GM18907 (cell line): ENCODE data around the gene FKBP9.
"Not testable (repeated sequence)": the region's sequence is repeated elsewhere in the genome, so short reads cannot be mapped to it uniquely, and the experiment has no call there.

Source experiments
- ATAC-seq: cut with Tn5 transposase; IDR thresholded peaks from one replicate; pipeline ENCODE4 v1.9.1; 2021; ENCODE audit warnings: mild to moderate bottlenecking, moderate library complexity; ENCODE audit not compliant: unreplicated experiment

The FKBP9 gene

DNA sequence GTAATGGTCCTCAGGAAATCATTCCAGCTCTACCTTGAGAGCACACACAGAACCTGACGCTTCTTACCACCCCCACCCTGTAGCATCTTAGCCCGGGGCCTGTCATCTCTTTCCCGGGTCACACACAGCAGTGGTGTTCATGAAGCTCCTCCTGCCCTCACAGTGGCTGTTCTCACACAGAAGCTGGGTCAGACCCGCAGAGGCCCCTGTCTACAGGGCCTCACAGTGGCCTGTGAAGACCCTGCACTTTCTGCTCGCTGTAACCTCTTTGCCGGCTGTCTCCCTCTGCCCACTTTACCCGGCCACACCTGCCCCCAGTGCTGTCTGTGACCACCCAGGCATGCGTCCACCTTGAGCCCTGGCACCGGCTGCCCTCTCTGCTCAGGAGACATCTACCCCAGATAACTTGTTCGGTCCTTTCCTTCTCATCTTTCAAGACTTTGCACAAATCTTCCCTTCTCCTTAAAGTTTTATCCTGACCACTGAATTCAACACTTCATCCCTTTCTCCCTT, 46.9 kb downstream of the FKBP9 start:
- ATAC-seq, result not testable (repeated sequence)

DNA sequence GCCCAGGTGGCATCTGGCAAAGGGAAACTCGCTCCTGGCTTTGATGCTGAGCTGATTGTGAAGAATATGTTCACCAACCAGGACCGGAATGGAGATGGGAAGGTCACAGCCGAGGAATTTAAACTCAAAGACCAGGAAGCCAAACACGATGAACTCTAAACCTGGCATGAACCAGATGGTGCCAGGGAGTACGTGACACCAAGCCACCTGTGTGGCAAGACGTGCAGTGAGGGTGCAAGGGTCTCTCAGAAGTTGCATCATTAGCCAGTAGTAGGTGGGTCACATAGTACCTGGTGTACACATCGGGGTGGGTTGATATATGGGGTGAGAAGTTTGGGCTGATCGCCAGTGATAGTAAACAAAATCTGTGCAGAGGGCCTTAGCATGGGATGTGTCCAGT, 48.0 kb downstream of the FKBP9 start:
- not testable (repeated sequence) for ATAC-seq

DNA sequence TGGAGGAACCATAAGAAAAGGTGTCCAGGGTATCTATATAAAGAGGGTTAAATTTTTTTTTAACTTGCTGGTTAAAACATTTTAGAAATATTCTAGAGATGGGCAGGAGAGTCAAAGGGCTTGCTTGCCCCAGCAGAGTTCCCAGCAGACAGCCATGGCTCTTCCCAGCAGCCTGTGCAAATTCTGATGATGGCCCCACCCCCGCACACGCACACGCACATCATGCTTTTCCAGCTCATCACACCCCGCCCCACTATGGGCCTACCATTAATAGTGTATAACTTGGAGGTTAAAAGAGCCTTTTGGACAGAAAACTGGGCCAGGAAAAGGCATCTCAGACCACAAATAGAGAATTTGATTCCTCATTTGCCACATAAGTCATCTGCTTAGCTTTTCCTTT, 48.5 kb downstream of the FKBP9 start:
- not testable (repeated sequence) for ATAC-seq

DNA sequence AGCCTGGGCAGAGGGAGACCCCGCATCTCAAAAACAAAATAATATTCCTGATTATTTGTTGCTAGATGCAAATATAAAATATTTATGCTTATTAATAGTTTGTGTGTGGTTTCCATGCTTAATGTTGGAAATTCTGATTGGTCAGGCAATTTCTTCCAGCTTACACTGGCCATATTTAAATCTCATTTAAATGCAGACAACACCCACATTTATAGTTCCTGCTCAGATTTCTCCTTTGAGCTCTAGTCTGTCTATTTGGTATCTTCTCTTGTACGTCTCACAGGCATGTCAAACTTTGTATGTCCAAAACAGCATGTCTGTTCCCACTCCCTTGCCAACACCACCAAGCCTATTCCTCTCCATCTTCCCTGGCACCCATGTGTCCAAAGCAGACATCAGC, 52.5 kb downstream of the FKBP9 start:
- no peak for ATAC-seq

DNA sequence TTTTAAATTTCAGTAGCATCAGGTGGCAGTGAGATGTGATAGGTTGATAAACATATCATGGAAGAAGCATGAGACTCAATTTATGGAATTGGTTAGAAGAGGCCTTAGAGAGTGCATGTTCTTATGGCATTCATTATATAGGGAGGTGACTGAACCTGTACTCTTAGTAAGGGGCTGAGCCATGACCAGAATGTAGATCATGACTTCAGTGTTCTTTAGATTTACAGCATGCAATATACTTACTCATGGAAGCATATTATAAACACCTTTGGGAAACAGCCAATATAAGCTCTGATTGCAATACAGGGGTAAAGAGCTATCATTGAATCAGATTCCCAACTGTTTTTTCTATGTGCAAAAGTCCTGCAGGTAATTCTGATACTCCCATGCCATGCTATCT, 55.1 kb downstream of the FKBP9 start:
- no peak for ATAC-seq

DNA sequence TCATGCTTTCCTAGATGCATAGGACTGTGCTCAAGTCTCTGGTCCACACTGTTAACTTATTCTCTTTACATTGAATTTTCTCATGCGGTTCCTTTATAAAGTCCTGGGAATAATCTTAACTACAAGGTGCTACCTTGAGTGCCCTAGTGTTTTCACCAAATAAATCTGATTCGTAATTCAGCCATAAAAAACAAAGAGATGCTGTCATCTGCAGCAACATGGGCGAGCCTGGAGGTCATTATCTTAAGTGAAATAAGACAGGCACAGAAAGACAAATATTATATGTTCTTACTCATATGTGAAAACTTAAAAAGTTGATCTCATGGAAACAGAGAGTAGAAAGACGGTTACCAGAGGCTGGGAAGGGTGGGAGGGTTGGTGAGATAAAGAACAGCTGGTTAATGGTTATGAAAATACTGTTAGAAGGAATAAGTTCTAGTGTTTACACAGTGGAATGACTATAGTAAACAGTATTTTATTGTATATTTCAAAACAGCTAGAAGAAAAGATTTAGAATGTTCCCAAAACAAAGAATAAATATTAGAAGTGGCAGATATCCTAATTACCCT, 67.0 kb downstream of the FKBP9 start:
- ATAC-seq, result no peak

DNA sequence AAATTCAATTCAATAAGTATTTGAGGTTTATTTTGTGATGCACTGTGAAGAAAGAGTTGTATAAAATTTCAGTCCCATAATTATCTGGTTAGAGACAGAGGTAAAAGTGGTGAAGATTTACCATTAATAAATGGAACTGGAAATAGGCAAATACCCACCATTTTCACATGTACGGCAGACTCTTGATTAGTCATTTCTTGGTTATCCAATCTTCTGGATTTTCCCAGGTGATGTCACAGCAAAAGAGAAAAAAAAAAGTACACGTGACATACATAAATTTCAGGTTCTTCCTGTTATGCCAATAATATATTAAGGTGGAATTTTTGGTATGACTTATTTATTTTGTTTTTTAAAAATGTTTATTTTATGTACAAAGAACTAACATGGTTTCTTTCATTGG, 78.5 kb downstream of the FKBP9 start:
- ATAC-seq, result no peak

DNA sequence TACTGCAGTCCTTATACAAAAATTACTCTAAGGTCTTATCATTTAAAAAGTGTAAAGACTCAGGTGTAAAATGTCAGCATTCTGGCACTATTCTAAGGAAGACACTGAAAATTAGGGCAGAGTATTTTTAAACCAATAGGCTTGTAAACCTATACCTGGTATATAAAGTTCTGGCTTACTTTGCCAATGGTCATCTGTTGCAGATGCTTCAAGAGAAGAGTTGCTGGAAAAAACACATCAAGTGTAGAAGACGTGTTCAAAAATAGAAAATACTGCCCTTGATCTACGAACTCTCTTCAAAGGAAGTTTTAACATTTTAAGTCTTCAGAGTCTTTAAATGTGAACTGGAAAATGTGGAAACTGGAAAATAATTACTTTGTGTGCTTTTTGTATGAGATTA, 81.4 kb downstream of the FKBP9 start:
- no peak for ATAC-seq

DNA sequence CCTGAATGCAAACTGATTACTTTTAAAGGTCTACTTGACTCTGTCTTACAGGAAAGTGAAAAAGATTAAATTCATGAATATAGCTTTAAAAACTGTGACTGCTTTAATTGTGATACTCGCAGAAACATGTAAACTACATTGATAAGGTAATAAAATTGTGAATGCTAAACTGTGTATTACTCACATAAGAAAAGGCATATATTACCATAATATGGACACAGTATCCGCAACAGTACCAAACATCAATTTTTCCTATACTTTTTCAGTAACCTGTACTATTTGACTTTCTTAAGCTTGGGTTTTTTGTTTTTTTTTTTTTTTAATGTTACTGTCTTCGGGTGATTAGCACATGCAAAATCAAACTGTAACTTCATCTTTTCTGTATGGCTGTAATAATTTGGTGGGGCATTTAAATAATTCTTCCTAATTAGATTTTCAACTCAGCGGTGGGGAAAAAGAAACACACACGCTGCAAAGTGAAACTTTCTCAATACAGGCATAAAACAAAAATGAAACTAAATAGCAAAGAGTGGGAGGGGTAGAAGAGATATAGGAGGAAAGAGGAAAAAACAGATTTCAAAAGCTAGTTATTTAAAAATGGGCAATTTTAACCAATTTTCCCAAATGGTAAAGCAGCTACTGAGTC, 82.1 kb downstream of the FKBP9 start:
- peak; percentile 43 for ATAC-seq

DNA sequence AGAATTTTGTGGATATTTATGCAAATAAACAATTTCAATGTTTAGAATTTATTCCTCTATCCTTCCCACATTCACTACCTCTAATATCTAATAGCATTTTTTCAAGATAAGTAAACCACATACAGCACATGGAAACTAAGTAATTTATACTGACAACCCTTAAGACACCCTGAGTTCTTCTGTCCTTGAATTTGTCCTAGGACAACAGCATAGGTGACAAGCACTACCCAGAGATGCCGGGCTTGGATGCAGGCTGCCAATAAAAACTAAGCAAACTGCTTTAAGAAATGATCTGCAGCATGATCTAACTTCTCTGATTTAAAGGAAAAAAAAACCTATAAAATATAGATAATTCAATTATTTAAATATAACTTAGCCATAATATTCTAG, 82.7 kb downstream of the FKBP9 start:
- ATAC-seq, result no peak

DNA sequence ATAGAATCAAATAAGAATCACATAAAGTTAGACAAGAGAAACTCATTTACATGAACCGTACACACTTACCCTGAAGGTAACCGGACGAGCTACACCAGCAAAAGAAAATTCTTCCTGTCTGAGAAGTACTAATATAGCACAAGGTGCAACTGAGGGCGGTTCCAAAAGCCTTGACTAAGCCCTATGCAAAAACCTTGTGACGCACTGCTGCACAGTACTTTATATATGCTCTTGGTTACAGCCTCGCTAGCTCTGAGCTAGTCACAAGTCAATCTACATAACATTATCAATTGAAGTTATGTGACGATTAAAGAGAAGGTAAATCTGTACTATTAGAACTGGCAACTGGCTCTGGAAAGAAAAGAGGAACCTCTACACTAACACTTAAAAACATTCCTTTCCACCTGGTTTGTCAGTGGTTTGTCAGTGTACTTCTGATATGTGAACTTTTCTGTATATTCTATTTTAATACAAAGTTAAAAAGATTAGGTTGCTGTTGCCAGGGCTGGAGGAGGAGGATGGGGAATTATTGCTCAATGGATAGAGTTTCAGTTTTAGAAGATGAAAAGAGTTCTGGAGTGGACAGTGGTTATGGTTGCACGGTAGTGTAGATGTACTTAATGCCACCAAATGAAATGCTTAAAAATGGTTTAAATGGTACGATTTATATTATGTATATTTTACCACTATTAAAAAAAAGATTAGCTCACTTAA, 83.7 kb downstream of the FKBP9 start:
- peak; percentile 95 for ATAC-seq

DNA sequence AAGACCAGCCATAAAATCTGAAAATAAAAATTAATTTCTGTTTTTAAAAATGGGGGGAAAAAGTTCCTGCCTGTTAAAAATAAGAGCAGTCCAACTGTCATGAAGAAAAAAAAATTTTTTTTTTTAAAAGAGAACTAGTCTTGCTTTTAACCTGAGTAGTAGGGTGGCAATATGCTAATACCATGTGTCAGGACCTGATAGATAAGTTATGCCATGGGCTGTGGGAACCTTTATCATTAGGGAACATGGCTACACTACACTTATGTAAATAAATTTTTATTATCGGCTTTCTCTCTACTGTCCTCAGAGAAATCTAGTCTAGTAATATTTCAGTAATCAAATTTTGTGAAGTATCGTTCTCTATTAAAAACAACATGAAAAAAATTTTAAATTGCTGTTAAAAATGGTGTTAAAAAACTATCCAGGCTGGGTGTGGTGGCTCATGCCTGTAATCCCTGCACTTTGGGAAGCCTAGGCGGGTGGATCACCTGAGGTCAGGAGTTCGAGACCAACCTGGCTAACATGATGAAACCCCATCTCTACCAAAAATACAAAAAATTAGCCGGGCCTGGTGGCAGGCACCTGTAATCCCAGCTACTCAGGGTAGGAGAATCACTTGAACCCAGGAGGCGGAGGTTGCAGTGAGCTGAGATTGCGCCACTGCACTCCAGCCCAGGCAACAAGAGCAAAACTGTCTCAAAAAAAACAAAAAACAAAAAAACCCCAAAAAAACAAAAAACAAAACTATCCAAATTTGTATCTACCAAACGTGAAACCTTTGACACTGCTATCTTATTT, 84.6 kb downstream of the FKBP9 start:
- ATAC-seq, result no peak

DNA sequence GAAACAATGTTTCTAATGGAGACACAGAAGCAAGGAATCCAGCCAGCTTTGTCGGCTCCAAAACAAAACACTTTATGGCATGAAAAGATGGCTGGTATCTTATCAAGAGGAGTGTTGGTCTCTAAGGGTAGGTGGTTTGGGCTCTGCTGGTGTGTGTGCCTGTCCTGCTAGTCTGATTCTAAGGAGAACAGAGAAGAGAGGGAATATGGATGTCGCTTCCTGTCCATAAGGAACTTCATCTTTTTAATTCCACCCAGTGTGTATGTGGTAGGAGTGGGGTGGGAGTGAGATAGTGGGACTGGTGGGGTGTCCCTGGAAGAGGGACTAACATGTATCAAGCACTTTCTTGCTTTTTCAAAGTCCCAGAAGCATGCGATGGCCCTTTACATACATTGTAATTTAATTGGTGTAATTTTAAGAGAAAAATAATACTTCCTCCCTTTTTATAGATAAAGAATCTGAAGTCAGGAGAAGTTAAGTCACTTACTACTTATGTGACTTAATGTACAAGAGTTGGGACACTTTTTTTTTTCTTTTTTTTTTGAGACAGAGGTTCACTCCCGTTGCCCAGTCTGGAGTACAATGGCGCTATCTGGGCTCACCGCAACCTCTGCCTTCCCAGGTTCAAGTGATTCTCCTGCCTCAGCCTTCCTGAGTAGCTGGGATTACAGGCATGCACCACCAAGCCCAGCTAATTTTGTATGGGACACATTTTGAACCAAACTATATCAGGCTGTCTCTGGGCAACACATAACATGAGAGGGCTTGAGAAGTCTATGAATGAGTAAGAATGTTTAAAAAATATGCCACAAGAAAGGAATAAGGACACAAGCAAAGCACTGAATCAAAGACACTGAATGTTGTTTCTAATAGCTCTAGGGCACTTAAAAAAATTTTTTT, 86.5 kb downstream of the FKBP9 start:
- no peak for ATAC-seq

DNA sequence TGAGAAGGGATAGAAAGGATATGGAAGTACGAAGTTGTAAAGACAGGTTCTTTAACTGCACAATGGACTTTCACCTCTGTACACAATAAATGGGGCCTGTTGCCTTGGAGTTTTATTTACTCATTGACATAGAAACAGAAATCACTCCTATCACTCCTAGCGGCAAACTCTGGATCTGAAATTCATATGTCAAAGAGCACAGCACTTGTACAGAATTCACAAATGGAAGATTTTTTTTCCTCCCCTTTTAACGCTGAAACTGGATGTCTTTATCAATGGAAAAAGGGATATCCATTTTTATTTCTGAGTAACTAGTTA, 87.1 kb downstream of the FKBP9 start:
- ATAC-seq, result no peak

DNA sequence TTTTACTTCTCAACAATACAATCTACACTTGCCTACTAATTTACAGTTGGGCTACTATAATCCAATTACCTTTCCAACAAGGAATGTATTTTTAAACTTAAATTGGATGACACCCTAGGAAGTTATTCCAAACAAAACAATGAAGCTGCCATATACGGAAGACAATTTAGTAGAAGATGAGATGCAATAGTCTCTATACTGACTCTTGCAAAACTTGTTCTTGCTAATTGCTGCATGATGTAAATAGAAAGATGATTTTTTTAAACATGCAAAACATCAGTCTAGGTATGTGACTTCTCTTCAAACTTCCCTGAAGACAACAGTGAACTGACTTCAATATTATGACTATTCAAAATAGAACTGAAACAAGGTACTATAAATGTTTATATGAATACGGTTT, 87.7 kb downstream of the FKBP9 start:
- ATAC-seq, result no peak

DNA sequence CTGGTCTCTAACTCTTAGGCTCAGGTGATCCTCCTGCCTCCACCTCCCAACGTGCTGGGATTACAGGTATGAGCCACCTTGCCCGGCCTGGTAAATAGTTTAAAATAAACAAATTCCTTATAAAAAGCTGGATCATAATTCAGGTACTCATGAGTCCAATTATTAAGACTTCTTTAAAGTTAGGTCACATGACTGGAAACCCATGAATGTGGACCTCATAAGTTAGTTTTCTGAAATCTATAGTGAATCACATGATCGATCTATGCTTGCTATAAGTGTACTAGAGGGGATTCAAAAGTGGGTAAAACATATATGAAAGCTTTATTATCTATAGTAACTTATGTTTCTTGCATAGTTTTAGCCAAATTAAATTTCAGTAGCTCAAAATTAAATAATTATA, 91.0 kb downstream of the FKBP9 start:
- no peak for ATAC-seq

DNA sequence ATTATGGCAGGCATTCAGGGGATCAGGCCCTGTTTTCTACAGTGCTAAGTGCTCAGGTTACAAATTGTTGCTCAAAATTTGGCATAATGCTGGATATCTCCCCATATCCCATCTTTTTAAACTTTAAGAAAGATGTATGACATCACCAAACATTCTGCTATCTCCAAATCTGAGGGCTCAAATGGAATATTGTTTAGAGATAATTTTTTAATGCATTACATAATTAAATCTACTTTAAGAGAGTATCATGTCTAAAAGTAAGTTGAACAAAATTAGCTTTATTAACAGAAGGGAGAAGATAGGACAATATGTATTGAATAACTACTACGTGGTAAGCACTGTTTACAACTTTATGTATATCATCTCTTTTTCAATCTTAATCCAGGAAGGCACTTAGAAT, 91.5 kb downstream of the FKBP9 start:
- ATAC-seq, result no peak

DNA sequence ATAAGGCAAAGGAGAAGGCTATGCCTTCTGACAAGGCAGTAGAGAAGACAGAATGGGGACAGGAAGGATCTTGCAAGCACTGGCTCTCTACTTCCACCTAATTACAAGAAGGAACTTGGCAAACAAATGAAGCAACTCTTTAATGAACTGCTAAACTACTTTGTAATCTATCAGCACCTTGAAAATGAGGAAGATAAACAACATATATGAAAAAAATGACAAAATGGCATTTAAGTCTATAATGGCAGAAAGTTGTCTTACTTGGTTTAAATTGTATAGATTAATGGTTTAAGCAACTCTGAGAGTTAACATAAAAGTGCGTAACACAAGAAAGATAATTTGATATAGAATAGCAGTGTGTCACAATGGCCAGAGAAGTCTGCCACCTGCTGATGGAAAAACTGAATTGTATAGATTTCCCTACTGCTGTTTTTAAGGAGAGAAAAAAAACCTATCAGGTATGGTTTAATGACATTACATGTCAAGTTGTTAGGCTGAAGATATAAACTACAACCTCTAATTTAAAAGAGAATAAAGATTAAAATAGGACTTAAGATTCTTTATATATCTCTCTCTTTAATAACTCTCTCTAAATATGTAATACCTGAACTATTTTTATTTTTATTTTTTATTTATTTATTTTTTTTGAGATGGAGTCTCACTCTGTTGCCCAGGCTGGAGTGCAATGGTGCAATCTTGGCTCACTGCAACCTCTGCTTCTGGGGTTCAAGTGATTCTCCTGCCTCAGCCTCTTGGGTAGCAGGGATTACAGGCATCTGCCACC, 93.5 kb downstream of the FKBP9 start:
- peak; percentile 50 for ATAC-seq

DNA sequence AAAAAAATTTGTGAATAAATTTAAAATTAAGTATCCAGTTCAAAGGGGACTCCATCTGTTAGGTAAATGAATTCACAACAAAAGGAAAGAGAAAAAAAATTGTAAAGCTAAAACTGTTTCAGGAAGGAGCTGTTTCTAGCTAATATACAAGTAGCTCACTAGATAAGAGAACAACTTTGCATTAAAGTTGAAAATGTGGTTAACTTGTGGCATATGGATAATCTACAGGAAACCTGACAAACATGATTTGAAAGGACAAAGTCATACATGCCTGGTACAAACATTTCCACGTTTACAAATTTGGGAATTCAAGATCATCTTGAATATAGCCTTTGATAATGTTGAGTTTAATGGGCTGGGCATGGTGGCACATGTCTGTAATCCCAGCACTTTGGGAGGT, 96.5 kb downstream of the FKBP9 start:
- no peak for ATAC-seq
